H1 (cell line): Measurements from ENCODE around the gene ZNF592.

Source experiments
- CTCF ChIP-seq, 3 experiments: IDR thresholded peaks; 1 replicate in 2 of 3; 2 replicates in 1 of 3; pipeline versions ENCODE4 v1.5.1 to v1.6.1; 2011; ENCODE audit warnings: low read length in 3 of 3, mild to moderate bottlenecking in 3 of 3, inconsistent platforms in 2 of 3, low read depth in 1 of 3, moderate library complexity in 1 of 3; ENCODE audit not compliant: insufficient read depth in 1 of 3; ENCODE audit errors: control extremely low read depth in 1 of 3
- NANOG ChIP-seq: IDR thresholded peaks from 2 replicates; pipeline ENCODE4 v1.6.1; 2011; ENCODE audit warnings: low read length, low read depth, mild to moderate bottlenecking, inconsistent platforms; ENCODE audit not compliant: insufficient read depth, poor library complexity, severe bottlenecking
- USF2 ChIP-seq: IDR thresholded peaks from 2 replicates; pipeline ENCODE4 v1.6.1; 2011; ENCODE audit warnings: low read length, improper control_type of control experiment

DNA sequence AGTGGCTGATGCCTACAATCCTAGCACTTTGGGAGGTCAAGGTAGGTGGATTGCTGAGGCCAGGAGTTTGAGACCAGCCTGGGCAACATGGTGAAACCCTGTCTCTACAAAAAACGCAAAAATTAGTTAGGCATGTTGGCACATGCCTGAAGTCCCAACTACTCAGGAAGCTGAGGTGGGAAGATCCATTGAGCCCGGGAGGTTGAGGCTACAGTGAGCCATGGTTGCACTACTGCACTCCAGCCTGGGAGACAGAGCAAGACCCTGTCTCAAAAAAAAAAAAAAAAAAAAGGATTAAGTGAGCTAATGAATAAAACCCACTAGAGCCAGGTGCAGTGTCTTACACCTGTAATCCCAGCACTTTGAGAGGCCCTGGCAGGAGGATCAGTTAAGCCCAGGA lies 25.8 kb upstream of the ZNF592 start:
- TF ChIP-seq NANOG (no peak), CTCF (IDR thresholded peaks at IDR 0.05; ENCODE audit: control extremely low read depth in 1 of 3, insufficient read depth in 1 of 3, low read depth in 1 of 3, low read length in 3 of 3) (no peak), USF2 (no peak)
